Keratinocyte (primary cell): ENCODE measurements around the gene AGBL2.

ENCODE experiments used
- EZH2 ChIP-seq: IDR thresholded peaks from one replicate; pipeline ENCODE4 v1.6.1; 2012; ENCODE audit warnings: inconsistent platforms, mild to moderate bottlenecking, low read length, moderate library complexity
- TF ChIP-seq, protein P1 (sequence below), 3 experiments: IDR thresholded peaks in 1 of 3; conservative IDR thresholded peaks in 1 of 3; optimal IDR thresholded peaks in 1 of 3; 2 replicates in 2 of 3; 3 replicates in 1 of 3; pipeline versions ENCODE3 to v1.5.1; 2011; ENCODE audit warnings: low read length in 3 of 3, mild to moderate bottlenecking in 3 of 3, moderate library complexity in 2 of 3, control low read depth in 1 of 3, inconsistent platforms in 1 of 3; ENCODE audit not compliant: insufficient read depth in 2 of 3; ENCODE audit errors: extremely low read depth in 1 of 3

DNA sequence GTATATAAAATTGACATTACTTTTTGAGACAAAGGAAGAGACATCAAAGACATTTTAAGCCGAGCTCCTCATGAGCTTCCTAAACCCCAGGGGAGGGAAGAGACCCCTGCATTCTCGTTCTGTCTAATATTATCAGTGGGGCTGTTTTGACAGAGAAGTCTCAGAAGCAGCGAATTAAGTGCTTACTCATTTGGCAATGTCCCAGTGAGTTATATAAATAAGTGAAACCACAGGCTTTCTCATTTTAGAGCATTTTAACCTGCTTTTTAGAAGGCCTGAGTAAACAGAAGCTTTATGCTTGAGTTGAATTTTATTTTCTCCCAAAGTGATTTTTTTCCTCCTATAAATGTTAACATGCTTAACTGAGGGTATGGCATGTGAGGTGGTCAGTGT lies 97.8 kb downstream of the AGBL2 start:
- TF ChIP-seq, protein P1, sequence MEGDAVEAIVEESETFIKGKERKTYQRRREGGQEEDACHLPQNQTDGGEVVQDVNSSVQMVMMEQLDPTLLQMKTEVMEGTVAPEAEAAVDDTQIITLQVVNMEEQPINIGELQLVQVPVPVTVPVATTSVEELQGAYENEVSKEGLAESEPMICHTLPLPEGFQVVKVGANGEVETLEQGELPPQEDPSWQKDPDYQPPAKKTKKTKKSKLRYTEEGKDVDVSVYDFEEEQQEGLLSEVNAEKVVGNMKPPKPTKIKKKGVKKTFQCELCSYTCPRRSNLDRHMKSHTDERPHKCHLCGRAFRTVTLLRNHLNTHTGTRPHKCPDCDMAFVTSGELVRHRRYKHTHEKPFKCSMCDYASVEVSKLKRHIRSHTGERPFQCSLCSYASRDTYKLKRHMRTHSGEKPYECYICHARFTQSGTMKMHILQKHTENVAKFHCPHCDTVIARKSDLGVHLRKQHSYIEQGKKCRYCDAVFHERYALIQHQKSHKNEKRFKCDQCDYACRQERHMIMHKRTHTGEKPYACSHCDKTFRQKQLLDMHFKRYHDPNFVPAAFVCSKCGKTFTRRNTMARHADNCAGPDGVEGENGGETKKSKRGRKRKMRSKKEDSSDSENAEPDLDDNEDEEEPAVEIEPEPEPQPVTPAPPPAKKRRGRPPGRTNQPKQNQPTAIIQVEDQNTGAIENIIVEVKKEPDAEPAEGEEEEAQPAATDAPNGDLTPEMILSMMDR (optimal IDR thresholded peaks at IDR 0.05 in 1 of 3, IDR thresholded peaks at IDR 0.05 in 1 of 3, conservative IDR thresholded peaks at IDR 0.05 in 1 of 3; ENCODE audit: extremely low read depth in 1 of 3, insufficient read depth in 2 of 3, low read length in 3 of 3): no peak
- TF ChIP-seq EZH2: no peak
